Measurements from ENCODE around the gene TOR2A.

DNA sequence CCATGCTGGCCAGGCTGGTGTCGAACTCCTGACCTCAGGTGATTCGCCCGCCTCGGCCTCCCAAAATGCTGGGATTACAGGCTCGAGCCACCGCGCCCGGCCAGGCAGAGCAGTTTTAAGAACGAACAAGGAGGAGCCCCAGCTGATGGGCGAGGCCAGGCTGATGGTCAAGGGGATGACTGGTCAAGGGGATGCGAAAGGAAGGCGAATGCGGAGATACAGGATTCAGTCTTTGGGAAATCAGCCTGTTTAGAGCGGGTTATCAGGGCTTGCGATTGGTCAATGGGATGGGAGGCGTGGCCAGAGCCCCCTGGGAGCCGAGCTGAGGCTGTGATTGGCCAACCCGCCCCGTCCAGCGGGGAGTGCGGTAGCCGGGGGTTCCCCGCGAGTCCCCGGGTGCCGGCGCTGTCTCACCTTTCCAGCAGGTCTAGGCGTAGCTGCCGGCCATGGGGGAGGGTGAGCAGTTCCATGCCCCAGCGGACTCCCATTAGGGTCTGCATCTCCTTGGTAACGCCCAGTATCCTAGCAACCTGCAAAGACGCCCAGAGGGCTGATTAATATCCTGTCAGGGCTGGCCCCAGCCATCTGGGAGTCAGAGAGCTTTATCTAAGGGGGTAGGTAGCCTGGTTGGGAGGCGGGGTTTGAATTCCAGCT is 7.5 kb upstream of the TOR2A start:
- TF ChIP-seq, protein P1, sequence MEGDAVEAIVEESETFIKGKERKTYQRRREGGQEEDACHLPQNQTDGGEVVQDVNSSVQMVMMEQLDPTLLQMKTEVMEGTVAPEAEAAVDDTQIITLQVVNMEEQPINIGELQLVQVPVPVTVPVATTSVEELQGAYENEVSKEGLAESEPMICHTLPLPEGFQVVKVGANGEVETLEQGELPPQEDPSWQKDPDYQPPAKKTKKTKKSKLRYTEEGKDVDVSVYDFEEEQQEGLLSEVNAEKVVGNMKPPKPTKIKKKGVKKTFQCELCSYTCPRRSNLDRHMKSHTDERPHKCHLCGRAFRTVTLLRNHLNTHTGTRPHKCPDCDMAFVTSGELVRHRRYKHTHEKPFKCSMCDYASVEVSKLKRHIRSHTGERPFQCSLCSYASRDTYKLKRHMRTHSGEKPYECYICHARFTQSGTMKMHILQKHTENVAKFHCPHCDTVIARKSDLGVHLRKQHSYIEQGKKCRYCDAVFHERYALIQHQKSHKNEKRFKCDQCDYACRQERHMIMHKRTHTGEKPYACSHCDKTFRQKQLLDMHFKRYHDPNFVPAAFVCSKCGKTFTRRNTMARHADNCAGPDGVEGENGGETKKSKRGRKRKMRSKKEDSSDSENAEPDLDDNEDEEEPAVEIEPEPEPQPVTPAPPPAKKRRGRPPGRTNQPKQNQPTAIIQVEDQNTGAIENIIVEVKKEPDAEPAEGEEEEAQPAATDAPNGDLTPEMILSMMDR (IDR thresholded peaks at IDR 0.05) = no peak
- TF ChIP-seq ZFX (IDR thresholded peaks at IDR 0.05; ENCODE audit: borderline replicate concordance) = no peak

Data from 22Rv1 (cell line).